Measurements from ENCODE around the gene KCNJ6. TPM values are rescaled to one million over a fixed set of nuclear protein-coding genes. Genes with fewer than 3 reads are reported as not detected.

Gene KCNJ6
- total and polyA plus RNA-seq, 4 donors: 0.01 TPM; not detected in 3

GRCh38 chr21:37587635-37588177 lies 328.6 kb downstream of the KCNJ6 start:
- Histone ChIP-seq H3K4me3 (ENCODE audit: low read depth in 1 of 3, low read length in 3 of 3) (no peak overlapping the region), H3K27me3 (ENCODE audit: control insufficient read depth in 4 of 4, insufficient read depth in 4 of 4, low read length in 3 of 4) (no peaks in the 10 kb centered on the region), H3K9me3 (ENCODE audit: control insufficient read depth in 4 of 4, low read length in 3 of 4) (no peaks in the 10 kb centered on the region), H3K27ac (ENCODE audit: low read depth in 1 of 2, low read length in 2 of 2) (no peak overlapping the region), H3K36me3 (ENCODE audit: control insufficient read depth in 4 of 4, insufficient read depth in 3 of 4, low read depth in 1 of 4, low read length in 3 of 4) (no peaks in the 10 kb centered on the region), H3K4me1 (ENCODE audit: control insufficient read depth in 4 of 4, insufficient read depth in 4 of 4, low read length in 3 of 4) (no peaks in the 10 kb centered on the region), H3K9ac (ENCODE audit: low read depth in 1 of 2, low read length in 2 of 2) (no peak overlapping the region)
- WGBS: 76% methylated on average over 5 of the region's 5 CpGs
- no peak for TF ChIP-seq CTCF (IDR thresholded peaks at IDR 0.05; ENCODE audit: low read depth, low read length, missing input control)
- TF ChIP-seq HNF4A (conservative IDR thresholded peaks at IDR 0.05): no peak
- no peak for TF ChIP-seq GABPA (IDR thresholded peaks at IDR 0.05 in 1 of 2, conservative IDR thresholded peaks at IDR 0.05 in 1 of 2)
- TF ChIP-seq NR2F2 (IDR thresholded peaks at IDR 0.05): no peak
- no peak for TF ChIP-seq JUND (IDR thresholded peaks at IDR 0.05)
- TF ChIP-seq HNF4G (IDR thresholded peaks at IDR 0.05): no peak
- TF ChIP-seq SP1 (IDR thresholded peaks at IDR 0.05): no peak
- no peak for TF ChIP-seq FOXA1 (IDR thresholded peaks at IDR 0.05)
- TF ChIP-seq YY1 (IDR thresholded peaks at IDR 0.05): no peak
- DNase-seq (ENCODE audit: low spot score): no peak

- Histone ChIP-seq H3K4me1 (ENCODE audit: control insufficient read depth in 4 of 4, insufficient read depth in 4 of 4, low read length in 3 of 4) (no peaks in the 10 kb centered on the region), H3K9ac (ENCODE audit: low read depth in 1 of 2, low read length in 2 of 2) (no peak overlapping the region), H3K27me3 (ENCODE audit: control insufficient read depth in 4 of 4, insufficient read depth in 4 of 4, low read length in 3 of 4) (no peaks in the 10 kb centered on the region), H3K4me3 (ENCODE audit: low read depth in 1 of 3, low read length in 3 of 3) (no peak overlapping the region), H3K27ac (ENCODE audit: low read depth in 1 of 2, low read length in 2 of 2) (no peak overlapping the region), H3K36me3 (ENCODE audit: control insufficient read depth in 4 of 4, insufficient read depth in 3 of 4, low read depth in 1 of 4, low read length in 3 of 4) (no peaks in the 10 kb centered on the region), H3K9me3 (ENCODE audit: control insufficient read depth in 4 of 4, low read length in 3 of 4) (no peaks in the 10 kb centered on the region)
- whole genome bisulfite sequencing: 95% methylated on average over 4 of the region's 4 CpGs
- TF ChIP-seq NR2F2 (IDR thresholded peaks at IDR 0.05) (no peak), MAX (IDR thresholded peaks at IDR 0.05) (no peak), HNF4A (conservative IDR thresholded peaks at IDR 0.05) (no peak), EGR1 (IDR thresholded peaks at IDR 0.05; ENCODE audit: low read depth in 2 of 2) (no peak), YY1 (IDR thresholded peaks at IDR 0.05) (no peak), RAD21 (IDR thresholded peaks at IDR 0.05) (no peak), RXRA (IDR thresholded peaks at IDR 0.05) (no peak), TAF1 (conservative IDR thresholded peaks at IDR 0.05) (no peak), JUND (IDR thresholded peaks at IDR 0.05) (no peak), FOXA2 (IDR thresholded peaks at IDR 0.05) (no peak), SP1 (IDR thresholded peaks at IDR 0.05) (no peak), CTCF (IDR thresholded peaks at IDR 0.05; ENCODE audit: low read depth, low read length, missing input control) (no peak), ATF3 (IDR thresholded peaks at IDR 0.05) (no peak), HNF4G (IDR thresholded peaks at IDR 0.05) (no peak), ZBTB33 (IDR thresholded peaks at IDR 0.05) (no peak), FOXA1 (IDR thresholded peaks at IDR 0.05) (no peak), GABPA (IDR thresholded peaks at IDR 0.05 in 1 of 2, conservative IDR thresholded peaks at IDR 0.05 in 1 of 2) (no peak)
- DNase-seq (ENCODE audit: low spot score): no peak
Observed at GRCh38 chr21:37587203-37587602, 329.1 kb downstream of the KCNJ6 start.

Data from liver (tissue), 9 donors.